Germinal center (tissue), 1 donor: ENCODE data around the gene PNMA1.
"Not testable (repeated sequence)": the region's sequence is repeated elsewhere in the genome, so short reads cannot be mapped to it uniquely, and the experiment has no call there.

Experiments used
- DNase-seq: peaks from one replicate; pipeline ENCODE4 v3.0.0; 2012; ENCODE audit warnings: mixed read lengths, low spot score

Gene PNMA1

GRCh38 chr14:73715707-73716106, 1.5 kb upstream of the PNMA1 start:
- no peak for DNase-seq

- peak; percentile 35 for DNase-seq
Measured at GRCh38 chr14:73714656-73715081, 485 bp upstream of the PNMA1 start.

- DNase-seq = no peak
Measured at GRCh38 chr14:73713206-73713802, 880 bp downstream of the PNMA1 start.

GRCh38 chr14:73712540-73713180, 1.5 kb downstream of the PNMA1 start:
- DNase-seq = no peak

- no peak for DNase-seq
Measured at GRCh38 chr14:73712071-73712506, 2.1 kb downstream of the PNMA1 start.

- no peak for DNase-seq
Measured at GRCh38 chr14:73710737-73711136, 3.4 kb downstream of the PNMA1 start.

GRCh38 chr14:73709904-73710469, 4.2 kb downstream of the PNMA1 start:
- DNase-seq = no peak

GRCh38 chr14:73708076-73708475, 6.1 kb downstream of the PNMA1 start:
- DNase-seq = not testable (repeated sequence)

GRCh38 chr14:73700325-73700724, 13.9 kb downstream of the PNMA1 start:
- no peak for DNase-seq

- no peak for DNase-seq
Measured at GRCh38 chr14:73696466-73697400, 17.5 kb downstream of the PNMA1 start.

GRCh38 chr14:73695997-73696396, 18.2 kb downstream of the PNMA1 start:
- DNase-seq = no peak

- DNase-seq = no peak
Measured at GRCh38 chr14:73695082-73695481, 19.1 kb downstream of the PNMA1 start.

GRCh38 chr14:73694083-73694482, 20.1 kb downstream of the PNMA1 start:
- no peak for DNase-seq

- DNase-seq = no peak
Measured at GRCh38 chr14:73686901-73687300, 27.3 kb downstream of the PNMA1 start.

GRCh38 chr14:73685328-73685727, 28.9 kb downstream of the PNMA1 start:
- DNase-seq = no peak

- no peak for DNase-seq
Measured at GRCh38 chr14:73684627-73685026, 29.6 kb downstream of the PNMA1 start.

- no peak for DNase-seq
Measured at GRCh38 chr14:73680821-73681220, 33.4 kb downstream of the PNMA1 start.

GRCh38 chr14:73678698-73679097, 35.5 kb downstream of the PNMA1 start:
- DNase-seq = no peak

GRCh38 chr14:73674986-73675385, 39.2 kb downstream of the PNMA1 start:
- DNase-seq = no peak

- DNase-seq = no peak
Measured at GRCh38 chr14:73667854-73668253, 46.3 kb downstream of the PNMA1 start.

- DNase-seq = no peak
Measured at GRCh38 chr14:73666583-73666982, 47.6 kb downstream of the PNMA1 start.

- DNase-seq = no peak
Measured at GRCh38 chr14:73665130-73665529, 49.1 kb downstream of the PNMA1 start.
